K562 (cell line): ENCODE data around the gene MAZ. TPM values are rescaled to one million over a fixed set of nuclear protein-coding genes. Genes with fewer than 3 reads are reported as not detected.

Source experiments
- ARID1B ChIP-seq: fragments of 450-650 bp; IDR thresholded peaks from 2 replicates; pipeline ENCODE4 v1.6.1; 2016; ENCODE audit warnings: antibody characterized with exemption, mild to moderate bottlenecking, inconsistent platforms
- CREB3L1 ChIP-seq: fragments of 450-650 bp; IDR thresholded peaks from 2 replicates; pipeline ENCODE4 v1.6.1; 2014; ENCODE audit warnings: low read depth, mild to moderate bottlenecking, moderate library complexity, borderline replicate concordance
- DNMT1 ChIP-seq: fragments of 450-650 bp; IDR thresholded peaks from 2 replicates; pipeline ENCODE4 v1.6.1; 2016; ENCODE audit warnings: antibody characterized with exemption, mild to moderate bottlenecking
- ESRRB ChIP-seq: fragments of 250-450 bp; sonication (Bioruptor Pico); IDR thresholded peaks from 2 replicates; pipeline ENCODE4 v1.5.0; 2020; ENCODE audit warnings: mild to moderate bottlenecking, moderate library complexity, borderline replicate concordance
- KAT7 ChIP-seq: sonication (generic); formaldehyde crosslinking; IDR thresholded peaks from 2 replicates; pipeline ENCODE4 v1.8.0; 2022; ENCODE audit warnings: missing genetic modification reagents, mild to moderate bottlenecking, borderline replicate concordance
- MAFK ChIP-seq: IDR thresholded peaks from 2 replicates; pipeline ENCODE4 v1.6.1; 2011; ENCODE audit warnings: low read length, improper control_type of control experiment
- MLLT1 ChIP-seq, 2 experiments: fragments of 450-650 bp; IDR thresholded peaks; 2 replicates each; pipeline ENCODE4 v1.6.1; 2016
- NBN ChIP-seq: fragments of 450-650 bp; IDR thresholded peaks from 2 replicates; pipeline ENCODE4 v1.6.1; 2016; ENCODE audit warnings: low read depth, mild to moderate bottlenecking
- NCOA6 ChIP-seq: fragments of 450-650 bp; IDR thresholded peaks from 2 replicates; pipeline ENCODE4 v1.6.1; 2017; ENCODE audit warnings: mild to moderate bottlenecking
- NFXL1 ChIP-seq: fragments of 450-650 bp; formaldehyde crosslinking; IDR thresholded peaks from 2 replicates; pipeline ENCODE4 v1.4.0; 2021; ENCODE audit warnings: mild to moderate bottlenecking
- NR0B1 ChIP-seq: fragments of 450-650 bp; IDR thresholded peaks from one replicate; pipeline ENCODE4 v1.6.1; 2018; ENCODE audit warnings: mild to moderate bottlenecking, moderate library complexity; ENCODE audit not compliant: partially characterized antibody
- PTBP1 ChIP-seq: fragments of 200-400 bp; formaldehyde crosslinking; IDR thresholded peaks from 2 replicates; pipeline ENCODE4 v1.6.1; 2017; ENCODE audit warnings: low read depth, low read length
- RERE ChIP-seq: sonication (generic); formaldehyde crosslinking; IDR thresholded peaks from 2 replicates; pipeline ENCODE4 v1.8.0; 2023; ENCODE audit warnings: missing genetic modification reagents, mild to moderate bottlenecking, borderline replicate concordance
- RFX1 ChIP-seq: fragments of 450-650 bp; IDR thresholded peaks from 2 replicates; pipeline ENCODE4 v1.6.1; 2016; ENCODE audit warnings: mild to moderate bottlenecking, moderate library complexity
- SRSF3 ChIP-seq: fragments of 200-400 bp; formaldehyde crosslinking; IDR thresholded peaks from 2 replicates; pipeline ENCODE4 v1.6.1; 2016; ENCODE audit warnings: mild to moderate bottlenecking, low read length, moderate library complexity; ENCODE audit not compliant: insufficient read depth
- YBX1 ChIP-seq: fragments of 450-650 bp; IDR thresholded peaks from 2 replicates; pipeline ENCODE4 v1.7.1; 2016; ENCODE audit warnings: mild to moderate bottlenecking
- ZNF282 ChIP-seq: sonication (generic); formaldehyde crosslinking; IDR thresholded peaks from 2 replicates; pipeline ENCODE4 v1.8.1; 2023; ENCODE audit warnings: missing genetic modification reagents
- ZNF511 ChIP-seq: sonication (generic); formaldehyde crosslinking; IDR thresholded peaks from 2 replicates; pipeline ENCODE4 v1.8.0; 2022; ENCODE audit warnings: mild to moderate bottlenecking, missing genetic modification reagents
- ZSCAN32 ChIP-seq: fragments of 450-650 bp; formaldehyde crosslinking; IDR thresholded peaks from 2 replicates; pipeline ENCODE4 v1.4.0; 2020; ENCODE audit warnings: mild to moderate bottlenecking, moderate library complexity
- polyA plus RNA-seq, 8 experiments: library from polyadenylated mRNA; depleted of rRNA in 4 of 8; stranded (reverse) in 5 of 8; unstranded in 3 of 8; fragments of >200 nt; fragmentation: Nextera tagmentation in 2 of 8; fragmentation: Illumina TruSeq in 1 of 8; extraction: Ambion mirVana in 2 of 8; extraction: Trizol in 1 of 8; gene quantifications; 2 replicates each; pipeline versions ENCODE4 v1.2.1 to v1.2.3, GENCODE V29; 2011 to 2014; ENCODE audit warnings: inconsistent platforms in 1 of 8, missing spikeins in 1 of 8
- total RNA-seq, 7 experiments: library from RNA; depleted of rRNA in 6 of 7; stranded (reverse); fragments of >200 nt in 6 of 7; fragmentation: Illumina TruSeq in 2 of 7; extraction: Trizol in 2 of 7; gene quantifications; 2 replicates each; pipeline versions ENCODE4 v1.2.1 to v1.2.3, GENCODE V29; 2011 to 2021; ENCODE audit warnings: low replicate concordance in 1 of 7

Gene MAZ
- total and polyA plus RNA-seq, 9 of the 15 experiments (the other 6 are each of a cell fraction or from before 2014, with no cell fraction given), result 45.4 to 532 (median 250) TPM

- TF ChIP-seq NR0B1 (no peak), YBX1 (no peak), NBN (no peak), ZNF511 (no peak), ESRRB (CRISPR knock-in tag) (no peak), PTBP1 (no peak), SRSF3 (no peak), NCOA6 (no peak), RFX1 (no peak), MAFK (no peak), ZSCAN32 (no peak), MLLT1 (IDR thresholded peaks at IDR 0.05) (no peak), CREB3L1 (no peak), ARID1B (no peak), DNMT1 (no peak), ZNF282 (CRISPR knock-in tag) (peak; percentile 78; the same call in 1 of the 2 replicates), NFXL1 (CRISPR knock-in tag) (no peak), KAT7 (CRISPR knock-in tag) (peak; percentile 40; the same call in 1 of the 2 replicates), RERE (CRISPR knock-in tag) (no peak)
These were observed 2.9 kb downstream of the MAZ start (continued) for GRCh38 chr16:29809031-29809747.
